GM12878 (cell line): Measurements from ENCODE around the gene CNGA1. TPM values are rescaled to one million over a fixed set of nuclear protein-coding genes. Genes with fewer than 3 reads are reported as not detected.

ENCODE experiments used
- BACH1 ChIP-seq: fragments of 450-650 bp; IDR thresholded peaks from 2 replicates; pipeline ENCODE4 v1.6.1; 2017; ENCODE audit warnings: mild to moderate bottlenecking, borderline replicate concordance
- EED ChIP-seq: sonication (generic); IDR thresholded peaks from 2 replicates; pipeline ENCODE4 v1.6.1; 2016; ENCODE audit warnings: antibody characterized with exemption, low read depth
- ELK1 ChIP-seq: IDR thresholded peaks from 2 replicates; pipeline ENCODE4 v1.6.1; 2012; ENCODE audit warnings: low read depth, low read length, improper control_type of control experiment
- EZH2 ChIP-seq: IDR thresholded peaks from 2 replicates; pipeline ENCODE4 v1.6.1; 2012; ENCODE audit warnings: low read depth, mild to moderate bottlenecking, control low read depth, inconsistent platforms, low read length, borderline replicate concordance; ENCODE audit not compliant: control insufficient read depth
- GATAD2B ChIP-seq: fragments of 450-650 bp; conservative IDR thresholded peaks from 2 replicates; pipeline ENCODE4 v1.6.1; 2017; ENCODE audit warnings: low read depth, mild to moderate bottlenecking, moderate library complexity
- HDAC2 ChIP-seq: fragments of 200-600 bp; sonication (generic); IDR thresholded peaks from 2 replicates; pipeline ENCODE4 v1.6.1; 2017
- PML ChIP-seq: IDR thresholded peaks from 2 replicates; pipeline ENCODE4 v1.6.1; 2012; ENCODE audit warnings: low read length, inconsistent platforms
- POLR2A ChIP-seq: IDR thresholded peaks from 2 replicates; pipeline ENCODE4 v1.6.1; 2011; ENCODE audit warnings: low read depth, mild to moderate bottlenecking, low read length
- TCF12 ChIP-seq: IDR thresholded peaks from 2 replicates; pipeline ENCODE4 v1.6.1; 2011; ENCODE audit warnings: low read depth, mild to moderate bottlenecking, low read length
- ZNF592 ChIP-seq: fragments of 450-650 bp; IDR thresholded peaks from 2 replicates; pipeline ENCODE4 v1.6.1; 2017; ENCODE audit warnings: mild to moderate bottlenecking, moderate library complexity
- polyA plus RNA-seq, 11 experiments: library from polyadenylated mRNA; depleted of rRNA in 4 of 11; unstranded in 6 of 11; stranded (reverse) in 5 of 11; fragments of >200 nt; fragmentation: Nextera tagmentation in 4 of 11; fragmentation: Illumina TruSeq in 1 of 11; extraction: Ambion mirVana in 4 of 11; extraction: Trizol in 1 of 11; gene quantifications; 1 replicate in 1 of 11; 2 replicates in 10 of 11; pipeline versions ENCODE4 v1.2.1 to v1.2.3, GENCODE V29; 2011 to 2016; ENCODE audit warnings: inconsistent platforms in 2 of 11, missing spikeins in 2 of 11, low read depth in 1 of 11
- total RNA-seq, 4 experiments: library from RNA; depleted of rRNA in 3 of 4; stranded (reverse); fragments of >200 nt in 3 of 4; fragmentation: Illumina TruSeq in 1 of 4; extraction: Trizol in 1 of 4; gene quantifications; 2 replicates each; pipeline versions ENCODE4 v1.2.1 to v1.2.3, GENCODE V29; 2013 to 2021

The CNGA1 gene
- total and polyA plus RNA-seq, 10 of the 15 experiments (the other 5 are each of a cell fraction or from before 2014, with no cell fraction given), result 0.38 to 14.2 (median 5.1) TPM

- TF ChIP-seq ZNF592, result no peak
- no peak for TF ChIP-seq EZH2
- TF ChIP-seq PML, result no peak
- TF ChIP-seq POLR2A, result peak; percentile 35; the same call in 1 of the 2 replicates
- TF ChIP-seq HDAC2, result no peak
- TF ChIP-seq EED, result 0 out of 2 replicates have a peak, but pooled peaks have one; percentile 45
- TF ChIP-seq ELK1, result no peak
- 0 out of 2 replicates have a peak, but pooled peaks have one; percentile 16 for TF ChIP-seq GATAD2B
- TF ChIP-seq TCF12, result no peak
- no peak for TF ChIP-seq BACH1
- TF ChIP-seq, all 136 proteins: peak for 3
Measured at GRCh38 chr4:47913861-47914219, 102.6 kb downstream of the CNGA1 start (continued).
